Omental fat pad (tissue), 4 donors: ENCODE measurements around the gene ZNF878. TPM values are rescaled to one million over a fixed set of nuclear protein-coding genes. Genes with fewer than 3 reads are reported as not detected.

Experiments
- ATAC-seq: fragments of 150-250 bp; one replicate; pipeline ENCODE4 v1.9.1; 2016; ENCODE audit warnings: mild to moderate bottlenecking, moderate library complexity; ENCODE audit not compliant: low FRiP score
- DNase-seq: peaks from one replicate; pipeline ENCODE4 v3.0.0-alpha.2; 2019; ENCODE audit warnings: low spot score
- CTCF ChIP-seq, 3 donors: fragments of 450-650 bp; IDR thresholded peaks; one replicate each; pipeline ENCODE4 v1.5.1; 2016 to 2017; ENCODE audit warnings: antibody characterized with exemption in 3 of 3, mild to moderate bottlenecking in 3 of 3, moderate library complexity in 2 of 3
- small RNA-seq: library from RNA; depleted of rRNA; stranded (forward); fragments of <200 nt; gene quantifications from one replicate; pipeline ENCODE3, GENCODE V24; 2016
- total RNA-seq, 4 donors: library from RNA; depleted of rRNA; stranded (reverse); fragments of >200 nt; gene quantifications; one replicate each; pipeline ENCODE4 v1.1.0, GENCODE V29; 2016

Gene ZNF878
- total RNA-seq, 4 donors from 2014 or later: 0.19 to 2.4 (median 1.9) TPM; not detected in 1

GRCh38 chr19:12034620-12035019, 18.1 kb downstream of the ZNF878 start:
- no peak for TF ChIP-seq CTCF (IDR thresholded peaks at IDR 0.05)
- DNase-seq (no peak), ATAC-seq (no peak)

- TF ChIP-seq CTCF (IDR thresholded peaks at IDR 0.05): no peak
- ATAC-seq: no peak
- no peak for DNase-seq
Measured at GRCh38 chr19:12034198-12034597, 18.6 kb downstream of the ZNF878 start.

- no peak for DNase-seq
- ATAC-seq: no peak
- TF ChIP-seq CTCF (IDR thresholded peaks at IDR 0.05): no peak
Measured at GRCh38 chr19:12015753-12016116, 37.0 kb downstream of the ZNF878 start.

GRCh38 chr19:12015015-12015752, 37.6 kb downstream of the ZNF878 start:
- no peak for ATAC-seq
- no peak for TF ChIP-seq CTCF (IDR thresholded peaks at IDR 0.05)
- DNase-seq: no peak

GRCh38 chr19:12000152-12000981, 52.4 kb downstream of the ZNF878 start:
- DNase-seq: no peak
- no peak for ATAC-seq
- no peak for TF ChIP-seq CTCF (IDR thresholded peaks at IDR 0.05)

- no peak for TF ChIP-seq CTCF (IDR thresholded peaks at IDR 0.05)
- DNase-seq: no peak
- no peak for ATAC-seq
Measured at GRCh38 chr19:11995174-11995573, 57.6 kb downstream of the ZNF878 start.

Small RNA genes lying within 50 kb of the gene (small RNA-seq; reads per million reads assigned to genes)
- not detected for gene RF00019
- not detected for gene RNA5SP464
- not detected for gene RNA5SP465
- gene RNA5SP466: not detected

Other genes with a start within 250 kb of the ZNF878 start
- 10 to 100 TPM in 2 of 4 donors, 1 to 10 TPM in 2; 7.1 to 13.9 (median 9.2) TPM for gene ZNF440, start 238.7 kb downstream of the ZNF878 start, total RNA-seq
- 1 to 10 TPM; 1.6 to 8.2 (median 2.6) TPM for gene ZNF439, start 204.2 kb downstream of the ZNF878 start, total RNA-seq
- gene ZNF69, start 165.2 kb downstream of the ZNF878 start, total RNA-seq: 10 to 100 TPM in 1 of 4 donors, 1 to 10 TPM in 3; 3.4 to 13.6 (median 7.2) TPM
- 10 to 100 TPM in 3 of 4 donors, 1 to 10 TPM in 1; 8.3 to 26.5 (median 10.4) TPM for gene ZNF700, start 127.9 kb downstream of the ZNF878 start, total RNA-seq
- 1 to 10 TPM; 1.9 to 8.0 (median 3.6) TPM for gene ZNF763, start 87.9 kb downstream of the ZNF878 start, total RNA-seq
- 1 to 10 TPM; 3.2 to 5.2 (median 3.5) TPM for gene ZNF433, start 17.3 kb downstream of the ZNF878 start, total RNA-seq
- gene ZNF844, start 11.8 kb upstream of the ZNF878 start, total RNA-seq: 10 to 100 TPM in 1 of 4 donors, 1 to 10 TPM in 3; 2.5 to 13.4 (median 4.8) TPM
- 1 to 10 TPM; 1.7 to 4.5 (median 2.4) TPM for gene ZNF20, start 87.4 kb upstream of the ZNF878 start, total RNA-seq
- gene ZNF625, start 103.8 kb upstream of the ZNF878 start, total RNA-seq: 1 to 10 TPM; 2.2 to 6.6 (median 3.7) TPM
- 10 to 100 TPM in 1 of 4 donors, 1 to 10 TPM in 3; 4.8 to 10.4 (median 9.1) TPM for gene ZNF136, start 110.1 kb upstream of the ZNF878 start, total RNA-seq
- gene ZNF44, start 241.9 kb upstream of the ZNF878 start, total RNA-seq: 10 to 100 TPM in 2 of 4 donors, 1 to 10 TPM in 2; 6.6 to 13.2 (median 11.0) TPM